Measurements from ENCODE around the gene SERPINA4.
A peak's percentile ranks its signal among the peaks of the same experiment; 100 is the strongest.
"Not testable (repeated sequence)": the region's sequence is repeated elsewhere in the genome, so short reads cannot be mapped to it uniquely, and the experiment has no call there.

The SERPINA4 gene

GRCh38 chr14:94592457-94592856, 31.2 kb downstream of the SERPINA4 start:
- DNase-seq (ENCODE audit: low spot score): no peak

- no peak for DNase-seq (ENCODE audit: low spot score)
Observed at GRCh38 chr14:94593376-94593748, 32.1 kb downstream of the SERPINA4 start.

GRCh38 chr14:94593749-94594431, 32.6 kb downstream of the SERPINA4 start:
- no peak for DNase-seq (ENCODE audit: low spot score)

- DNase-seq (ENCODE audit: low spot score): no peak
Observed at GRCh38 chr14:94594441-94594840, 33.2 kb downstream of the SERPINA4 start.

GRCh38 chr14:94595912-94596311, 34.7 kb downstream of the SERPINA4 start:
- no peak for DNase-seq (ENCODE audit: low spot score)

- DNase-seq (ENCODE audit: low spot score): no peak
Observed at GRCh38 chr14:94596361-94596760, 35.1 kb downstream of the SERPINA4 start.

GRCh38 chr14:94597788-94598187, 36.5 kb downstream of the SERPINA4 start:
- no peak for DNase-seq (ENCODE audit: low spot score)

GRCh38 chr14:94598506-94598815, 37.2 kb downstream of the SERPINA4 start:
- DNase-seq (ENCODE audit: low spot score): no peak

GRCh38 chr14:94598816-94599655, 37.8 kb downstream of the SERPINA4 start:
- peak; percentile 71 for DNase-seq (ENCODE audit: low spot score)

- DNase-seq (ENCODE audit: low spot score): no peak
Observed at GRCh38 chr14:94599656-94600004, 38.4 kb downstream of the SERPINA4 start.

- DNase-seq (ENCODE audit: low spot score): no peak
Observed at GRCh38 chr14:94600148-94600545, 38.9 kb downstream of the SERPINA4 start.

- DNase-seq (ENCODE audit: low spot score): peak; percentile 34
Observed at GRCh38 chr14:94601884-94602391, 40.7 kb downstream of the SERPINA4 start.

GRCh38 chr14:94602722-94603121, 41.5 kb downstream of the SERPINA4 start:
- no peak for DNase-seq (ENCODE audit: low spot score)

GRCh38 chr14:94605361-94605760, 44.1 kb downstream of the SERPINA4 start:
- no peak for DNase-seq (ENCODE audit: low spot score)

GRCh38 chr14:94608966-94609365, 47.7 kb downstream of the SERPINA4 start:
- not testable (repeated sequence) for DNase-seq (ENCODE audit: low spot score)

- DNase-seq (ENCODE audit: low spot score): no peak
Observed at GRCh38 chr14:94611179-94611578, 49.9 kb downstream of the SERPINA4 start.

- no peak for DNase-seq (ENCODE audit: low spot score)
Observed at GRCh38 chr14:94612174-94612573, 50.9 kb downstream of the SERPINA4 start, which contains the start of gene SERPINA3. Gene SERPINA3 (plus strand): TSS chr14:94612391. CDS start chr14:94614442, 2,051 bp downstream.

- DNase-seq (ENCODE audit: low spot score): no peak
Observed at GRCh38 chr14:94612580-94613554, 51.6 kb downstream of the SERPINA4 start.

- no peak for DNase-seq (ENCODE audit: low spot score)
Observed at GRCh38 chr14:94613720-94614644, 52.7 kb downstream of the SERPINA4 start.

- DNase-seq (ENCODE audit: low spot score): no peak
Observed at GRCh38 chr14:94614802-94615201, 53.6 kb downstream of the SERPINA4 start.

- no peak for DNase-seq (ENCODE audit: low spot score)
Observed at GRCh38 chr14:94615254-94615653, 54.0 kb downstream of the SERPINA4 start.

Data from RKO (cell line).